HCT116 (cell line): ENCODE results near the gene SYNPR. TPM values are rescaled to one million over a fixed set of nuclear protein-coding genes. Genes with fewer than 3 reads are reported as not detected.

ENCODE experiments used
- ATAC-seq: fragments of 200-7000 bp; cut with Tn5 transposase; 2 replicates; pipeline ENCODE4 v1.9.1; 2020; ENCODE audit warnings: mild to moderate bottlenecking, moderate library complexity
- BruUV-seq: library from RNA; stranded (reverse); fragments of 400-500 nt; replicated peaks from 2 replicates; lab custom pipeline; 2021; lab: Mats Ljungman, UMichigan
- CTCF ChIA-PET: fragments of 300-600 bp; sonication (Branson Sonifier 250); formaldehyde crosslinking; loops from one replicate; lab custom pipeline; 2021; ENCODE audit warnings: antibody characterized with exemption; lab: Charles Lee
- POLR2A ChIA-PET: fragments of 300-600, 350-600 bp; sonication (Branson Sonifier 250); formaldehyde crosslinking; loops from one replicate; lab custom pipeline; 2021; ENCODE audit warnings: antibody characterized with exemption; lab: Charles Lee
- RAD21 ChIA-PET, 2 experiments: fragments of 300-600 bp; sonication (Branson Sonifier 250); formaldehyde crosslinking; loops; one replicate each; lab custom pipeline; 2023; ENCODE audit warnings: low total read pairs in 2 of 2; ENCODE audit not compliant: uncharacterized antibody in 2 of 2, unreplicated experiment in 2 of 2, low non-redundant PET in 1 of 2; lab: Charles Lee
- DNase-seq: peaks from one replicate; pipeline ENCODE4 v3.0.0-alpha.2; 2010; ENCODE audit warnings: low read depth, low spot score
- H2AFZ ChIP-seq: fragments of 200-600 bp; shearing (Covaris generic), sonication (generic); 2 replicates; pipeline ENCODE4 v1.6.1; 2017; ENCODE audit warnings: low read depth, mixed run types, mixed read lengths, antibody characterized with exemption, low read length; ENCODE audit not compliant: poor library complexity, severe bottlenecking
- H3K27ac ChIP-seq: 2 replicates; pipeline ENCODE4 v1.5.1; 2012; ENCODE audit warnings: low read depth, low read length
- H3K27me3 ChIP-seq: fragments of 200-600 bp; sonication (generic); 2 replicates; pipeline ENCODE4 v1.6.1; 2016; ENCODE audit warnings: mixed run types, low read length, mixed read lengths; ENCODE audit not compliant: insufficient read depth
- H3K36me3 ChIP-seq, 2 experiments: fragments of 200-500 bp in 1 of 2; fragments of 200-600 bp in 1 of 2; sonication (Bioruptor generic) in 1 of 2; sonication (generic) in 1 of 2; 2 replicates each; pipeline versions ENCODE4 v1.5.1 to v1.6.1; 2014 to 2016; ENCODE audit warnings: low read length in 2 of 2, inconsistent platforms in 1 of 2, mixed read lengths in 1 of 2, mixed run types in 1 of 2; ENCODE audit not compliant: insufficient read depth in 2 of 2, control insufficient read depth in 1 of 2
- H3K4me1 ChIP-seq, 2 experiments: fragments of 200-600 bp in 1 of 2; sonication (generic) in 1 of 2; 2 replicates each; pipeline versions ENCODE4 v1.5.1 to v1.6.1; 2012 to 2017; ENCODE audit warnings: low read length in 2 of 2, inconsistent platforms in 1 of 2, mild to moderate bottlenecking in 1 of 2, mixed read lengths in 1 of 2, mixed run types in 1 of 2, moderate library complexity in 1 of 2; ENCODE audit not compliant: insufficient read depth in 2 of 2, control insufficient read depth in 1 of 2
- H3K4me2 ChIP-seq: fragments of 200-600 bp; sonication (generic); 2 replicates; pipeline ENCODE4 v1.6.1; 2017; ENCODE audit warnings: mixed run types, low read length, mixed read lengths
- H3K4me3 ChIP-seq, 2 experiments: fragments of 200-600 bp in 1 of 2; sonication (generic) in 1 of 2; replicated peaks in 1 of 2; 2 replicates each; pipeline ENCODE4 v1.5.1; 2011 to 2016; ENCODE audit warnings: low read length in 2 of 2, control low read depth in 1 of 2, low read depth in 1 of 2, mild to moderate bottlenecking in 1 of 2, mixed read lengths in 1 of 2, mixed run types in 1 of 2
- H3K79me2 ChIP-seq: fragments of 200-600 bp; sonication (generic); 2 replicates; pipeline ENCODE4 v1.6.1; 2017; ENCODE audit warnings: mild to moderate bottlenecking, mixed run types, low read length, moderate library complexity, mixed read lengths; ENCODE audit not compliant: insufficient read depth
- H3K9ac ChIP-seq: fragments of 200-600 bp; sonication (generic); 2 replicates; pipeline ENCODE4 v1.6.1; 2016; ENCODE audit warnings: low read length, mixed read lengths
- H3K9me2 ChIP-seq: fragments of 200-600 bp; sonication (generic), shearing (Covaris generic); 2 replicates; pipeline ENCODE4 v1.6.1; 2017; ENCODE audit warnings: mixed run types, mild to moderate bottlenecking, moderate library complexity; ENCODE audit not compliant: insufficient read depth
- H3K9me3 ChIP-seq, 2 experiments: fragments of 200-500 bp in 1 of 2; fragments of 200-600 bp in 1 of 2; sonication (Bioruptor generic) in 1 of 2; sonication (generic) in 1 of 2; 2 replicates each; pipeline ENCODE4 v1.6.1; 2014 to 2017; ENCODE audit warnings: low read length in 2 of 2, mixed read lengths in 2 of 2, inconsistent platforms in 1 of 2, low read depth in 1 of 2, mild to moderate bottlenecking in 1 of 2, mixed run types in 1 of 2, moderate library complexity in 1 of 2; ENCODE audit not compliant: control insufficient read depth in 1 of 2, insufficient read depth in 1 of 2
- H4K20me1 ChIP-seq: fragments of 200-600 bp; sonication (generic), shearing (Covaris generic); 2 replicates; pipeline ENCODE4 v1.6.1; 2017; ENCODE audit warnings: mixed run types, mild to moderate bottlenecking, moderate library complexity; ENCODE audit not compliant: insufficient read depth
- ATF3 ChIP-seq: IDR thresholded peaks from 2 replicates; pipeline ENCODE4 v1.6.1; 2012
- CBX3 ChIP-seq: IDR thresholded peaks from 2 replicates; pipeline ENCODE4 v1.6.1; 2012; ENCODE audit warnings: low read depth
- EGR1 ChIP-seq: IDR thresholded peaks from 2 replicates; pipeline ENCODE4 v1.6.1; 2012; ENCODE audit warnings: low read depth
- EZH2 ChIP-seq: fragments of 200-600 bp; sonication (generic); IDR thresholded peaks from 2 replicates; pipeline ENCODE4 v1.6.1; 2017; ENCODE audit warnings: antibody characterized with exemption, mixed run types
- FOSL1 ChIP-seq: IDR thresholded peaks from 2 replicates; pipeline ENCODE4 v1.6.1; 2012; ENCODE audit warnings: low read depth
- REST ChIP-seq: IDR thresholded peaks from 2 replicates; pipeline ENCODE4 v1.6.1; 2012; ENCODE audit warnings: low read depth
- YY1 ChIP-seq: IDR thresholded peaks from 2 replicates; pipeline ENCODE4 v1.6.1; 2011; ENCODE audit warnings: low read length, low read depth, moderate library complexity, mild to moderate bottlenecking; ENCODE audit not compliant: insufficient replicate concordance; ENCODE audit errors: extremely low read depth
- intact Hi-C: fragments of 100-400 bp; cut with micrococcal nuclease; formaldehyde crosslinking; loops from 2 replicates; pipeline ENCODE4 v1.10.0; 2022
- total RNA-seq: library from RNA; stranded (reverse); gene quantifications from one replicate; pipeline ENCODE4 v1.2.1, GENCODE V29; 2021; ENCODE audit not compliant: unreplicated experiment

Gene SYNPR
- total RNA-seq, 1 experiment from 2014 or later, result not detected

- Histone ChIP-seq H3K27ac (no peak overlapping the region), H3K9ac (no peak overlapping the region), H3K4me2 (no peak overlapping the region), H3K4me1 (no peaks in the 10 kb centered on the region), H3K27me3 (peaks cover 14% of the 10 kb centered on the region; the same call in 1 of the 2 replicates), H4K20me1 (no peaks in the 10 kb centered on the region; the same call in 1 of the 2 replicates), H3K79me2 (no peaks in the 10 kb centered on the region), H3K9me3 (no peaks in the 10 kb centered on the region), H2AFZ (no peak overlapping the region), H3K9me2 (no peaks in the 10 kb centered on the region), H3K4me3 (no peak overlapping the region), H3K36me3 (no peaks in the 10 kb centered on the region)
- POLR2A ChIA-PET, result no interaction called here
- CTCF ChIA-PET, result no interaction called here
- TF ChIP-seq REST (no peak), CBX3 (no peak)
- ATAC-seq, result no peak
- intact Hi-C loops, result no loop called here
- no TSS peak for BruUV-seq
- no peak for DNase-seq
- RAD21 ChIA-PET, result no interaction called here
Measured at GRCh38 chr3:63576846-63577245, 298.7 kb downstream of the SYNPR start.

- intact Hi-C loops, result no loop called here
- ChIA-PET RAD21 (no interaction called here), POLR2A (no interaction called here)
Measured at GRCh38 chr3:63578858-63579257, 300.8 kb downstream of the SYNPR start.

More at GRCh38 chr3:63578858-63579257, 300.8 kb downstream of the SYNPR start:
- Histone ChIP-seq H3K9ac (no peak overlapping the region), H3K4me3 (no peak overlapping the region), H3K27ac (no peak overlapping the region), H3K9me3 (no peaks in the 10 kb centered on the region), H3K9me2 (no peaks in the 10 kb centered on the region), H3K79me2 (no peaks in the 10 kb centered on the region), H3K4me1 (no peaks in the 10 kb centered on the region), H4K20me1 (no peaks in the 10 kb centered on the region; the same call in 1 of the 2 replicates), H3K27me3 (0 out of 2 replicates have a peak, but pooled peaks cover 8% of the 10 kb centered on the region), H3K4me2 (no peak overlapping the region)
- DNase-seq, result no peak
- CTCF ChIA-PET, result no interaction called here
- TF ChIP-seq ATF3 (no peak), FOSL1 (no peak), EGR1 (no peak), EZH2 (no peak), YY1 (no peak)
- TF ChIP-seq, all 23 proteins: peak for 0
- Histone ChIP-seq H2AFZ (no peak overlapping the region), H3K36me3 (no peaks in the 10 kb centered on the region)
- ATAC-seq, result no peak
- no TSS peak for BruUV-seq
